Measurements from ENCODE around the gene NOP14. TPM values are rescaled to one million over a fixed set of nuclear protein-coding genes. Genes with fewer than 3 reads are reported as not detected.

The NOP14 gene
- total and polyA plus RNA-seq, 3 donors from 2014 or later = 15.0 to 25.4 (median 17.4) TPM

DNA sequence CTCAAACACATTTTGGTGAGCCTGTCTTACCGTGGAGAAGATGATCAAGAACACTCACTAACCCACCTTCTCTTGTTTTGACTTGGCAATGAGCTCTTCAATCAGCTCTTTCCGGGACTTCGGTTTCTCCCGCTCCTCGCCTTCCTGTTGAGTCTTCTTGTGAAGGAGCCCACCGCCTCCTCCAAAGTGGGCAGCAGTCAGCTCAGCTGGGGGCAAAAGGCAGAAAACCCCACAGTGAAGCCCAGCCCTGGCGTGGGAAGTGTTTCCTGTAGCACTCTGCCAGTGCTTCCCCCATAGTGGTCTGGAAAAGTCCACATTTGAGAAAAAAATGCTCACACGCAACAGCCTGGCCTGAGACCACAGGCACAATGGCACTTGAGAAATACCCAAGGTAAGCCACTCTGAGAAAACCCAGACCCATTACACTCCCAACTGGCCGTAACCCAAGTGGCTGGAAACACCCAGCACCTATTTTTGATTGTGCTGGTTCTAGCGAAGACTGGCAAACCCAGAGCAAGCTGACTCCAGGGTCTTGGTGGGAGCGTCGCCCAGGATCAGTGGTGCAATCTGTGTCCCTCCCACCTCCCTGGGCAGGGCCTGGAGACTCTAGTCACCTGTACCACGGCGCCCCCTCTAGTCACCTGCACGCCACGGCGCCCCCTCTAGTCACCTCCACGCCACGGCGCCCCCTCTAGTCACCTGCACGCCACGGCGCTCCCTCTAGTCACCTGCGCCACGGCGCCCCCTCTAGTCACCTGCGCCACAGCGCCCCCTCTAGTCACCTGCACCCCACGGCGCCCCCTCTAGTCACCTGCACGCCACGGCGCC, 8.6 kb downstream of the NOP14 start:
- no peak for DNase-seq
- TF ChIP-seq, protein P1, sequence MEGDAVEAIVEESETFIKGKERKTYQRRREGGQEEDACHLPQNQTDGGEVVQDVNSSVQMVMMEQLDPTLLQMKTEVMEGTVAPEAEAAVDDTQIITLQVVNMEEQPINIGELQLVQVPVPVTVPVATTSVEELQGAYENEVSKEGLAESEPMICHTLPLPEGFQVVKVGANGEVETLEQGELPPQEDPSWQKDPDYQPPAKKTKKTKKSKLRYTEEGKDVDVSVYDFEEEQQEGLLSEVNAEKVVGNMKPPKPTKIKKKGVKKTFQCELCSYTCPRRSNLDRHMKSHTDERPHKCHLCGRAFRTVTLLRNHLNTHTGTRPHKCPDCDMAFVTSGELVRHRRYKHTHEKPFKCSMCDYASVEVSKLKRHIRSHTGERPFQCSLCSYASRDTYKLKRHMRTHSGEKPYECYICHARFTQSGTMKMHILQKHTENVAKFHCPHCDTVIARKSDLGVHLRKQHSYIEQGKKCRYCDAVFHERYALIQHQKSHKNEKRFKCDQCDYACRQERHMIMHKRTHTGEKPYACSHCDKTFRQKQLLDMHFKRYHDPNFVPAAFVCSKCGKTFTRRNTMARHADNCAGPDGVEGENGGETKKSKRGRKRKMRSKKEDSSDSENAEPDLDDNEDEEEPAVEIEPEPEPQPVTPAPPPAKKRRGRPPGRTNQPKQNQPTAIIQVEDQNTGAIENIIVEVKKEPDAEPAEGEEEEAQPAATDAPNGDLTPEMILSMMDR (IDR thresholded peaks at IDR 0.05) = no peak
- WGBS, 2 donors = 90 to 92% methylated on average over 27 to 30 of the region's 33 CpGs

DNA sequence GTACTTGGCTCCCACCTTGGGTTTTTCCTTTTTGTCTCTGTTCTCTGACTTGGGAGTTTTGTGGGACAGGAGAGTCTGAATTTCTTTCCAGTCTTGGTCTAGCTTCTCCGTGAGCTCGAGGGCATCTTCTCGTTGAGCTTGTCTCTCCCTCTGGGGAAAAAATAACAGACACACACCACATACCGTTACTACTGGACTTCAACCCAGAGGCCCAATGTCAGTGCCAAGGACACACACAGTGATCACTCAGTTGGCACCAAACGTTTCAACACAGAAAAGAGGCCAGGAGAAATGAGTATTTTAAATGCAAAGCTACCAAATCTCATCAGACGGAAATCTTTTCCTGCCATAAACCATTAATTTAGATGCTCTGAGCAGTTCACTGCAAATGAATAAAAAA, 9.7 kb downstream of the NOP14 start:
- H3K9me3 ChIP-seq = no peaks in the 10 kb centered on the region
- H3K36me3 ChIP-seq (ENCODE audit: low read depth, missing control alignments) = no peaks in the 10 kb centered on the region
- no peak for DNase-seq
- H3K27me3 ChIP-seq = no peaks in the 10 kb centered on the region
- TF ChIP-seq, protein P1 (IDR thresholded peaks at IDR 0.05) = no peak
- no peak for TF ChIP-seq POLR2A (IDR thresholded peaks at IDR 0.05)
- H3K4me1 ChIP-seq = no peaks in the 10 kb centered on the region
- WGBS, 2 donors = 54 to 63% methylated on average over 6 of the region's 6 CpGs
- intact Hi-C loops (cut with DNase I; ENCODE audit: low total_unique reads) = no loop called here
- no peak overlapping the region for H3K27ac ChIP-seq
- H3K4me3 ChIP-seq = no peak overlapping the region

More for the DNA sequence above, 8.6 kb downstream of the NOP14 start:
- intact Hi-C loops (cut with DNase I; ENCODE audit: low total_unique reads) = no loop called here
- Histone ChIP-seq H3K4me3 (no peak overlapping the region), H3K9me3 (no peaks in the 10 kb centered on the region), H3K36me3 (ENCODE audit: low read depth, missing control alignments) (no peaks in the 10 kb centered on the region), H3K27me3 (no peaks in the 10 kb centered on the region), H3K27ac (no peak overlapping the region), H3K4me1 (no peaks in the 10 kb centered on the region)

DNA sequence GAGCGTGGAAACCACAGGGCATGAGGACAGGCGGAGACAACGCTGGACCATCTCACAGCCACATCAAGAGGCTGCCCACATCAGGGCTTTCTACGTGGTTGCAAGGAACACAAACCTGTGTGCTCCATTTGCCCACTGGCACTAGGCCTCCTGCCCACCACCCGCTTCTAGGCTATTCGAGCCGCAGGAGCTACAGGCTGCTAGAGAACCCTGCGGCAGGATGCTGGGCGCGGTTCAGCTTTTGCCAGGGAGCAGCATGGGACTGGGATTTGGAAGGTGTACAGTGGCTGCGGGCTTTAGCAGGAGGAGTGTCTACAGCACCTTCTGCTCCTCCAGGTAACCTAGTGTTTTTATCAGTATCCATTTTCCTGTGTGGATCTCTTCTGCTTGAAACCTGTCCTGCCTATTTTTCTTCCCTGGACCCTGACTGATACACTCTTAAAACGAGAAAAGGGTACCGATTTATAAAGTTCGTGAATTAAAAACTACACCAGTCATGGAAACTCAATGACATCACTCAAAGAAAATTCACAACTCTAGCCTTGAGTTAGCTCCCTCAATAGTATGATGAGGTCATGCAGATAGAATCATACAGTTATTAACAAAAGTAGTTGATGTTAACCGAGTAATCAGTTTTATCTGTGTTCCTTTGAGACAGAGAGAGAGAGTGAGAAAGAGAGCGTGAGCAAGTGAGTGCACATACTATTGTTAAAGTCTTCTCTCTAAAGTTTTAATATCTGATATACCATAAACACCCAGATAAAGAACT, 12.8 kb downstream of the NOP14 start:
- H3K9me3 ChIP-seq = no peaks in the 10 kb centered on the region
- WGBS, 2 donors = 83 to 91% methylated on average over 16 of the region's 16 CpGs
- H3K27me3 ChIP-seq = no peaks in the 10 kb centered on the region
- no peak overlapping the region for H3K4me3 ChIP-seq
- intact Hi-C loops (cut with DNase I; ENCODE audit: low total_unique reads) = no loop called here
- no peaks in the 10 kb centered on the region for H3K36me3 ChIP-seq (ENCODE audit: low read depth, missing control alignments)
- no peak for TF ChIP-seq POLR2A (IDR thresholded peaks at IDR 0.05)
- TF ChIP-seq, protein P1 (IDR thresholded peaks at IDR 0.05) = no peak
- H3K27ac ChIP-seq = no peak overlapping the region
- no peak for DNase-seq
- H3K4me1 ChIP-seq = no peaks in the 10 kb centered on the region

DNA sequence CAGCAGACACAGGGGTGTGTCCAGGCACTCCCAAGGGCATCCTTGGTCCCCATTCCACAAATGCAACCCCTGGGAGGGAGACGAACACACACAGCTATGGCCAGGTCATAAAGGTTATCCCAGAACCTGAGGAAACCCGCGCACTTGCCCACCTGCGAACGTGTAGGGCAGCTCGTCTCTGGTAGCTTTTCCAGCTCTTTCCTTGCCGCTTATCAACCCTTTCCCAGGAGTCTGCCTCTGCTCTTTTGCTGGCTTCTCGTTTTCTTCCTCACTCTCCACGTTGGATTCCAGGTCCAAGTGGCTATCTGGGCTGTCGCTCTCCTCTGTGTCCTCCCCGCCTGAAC, 13.5 kb downstream of the NOP14 start:
- H3K27ac ChIP-seq = no peak overlapping the region
- WGBS, 2 donors = 93 to 94% methylated on average over 11 of the region's 11 CpGs
- no peak for TF ChIP-seq POLR2A (IDR thresholded peaks at IDR 0.05)
- TF ChIP-seq, protein P1 (IDR thresholded peaks at IDR 0.05) = no peak
- peaks cover 2% of the 10 kb centered on the region for H3K4me1 ChIP-seq
- intact Hi-C loops (cut with DNase I; ENCODE audit: low total_unique reads) = no loop called here
- no peaks in the 10 kb centered on the region for H3K27me3 ChIP-seq
- DNase-seq = no peak
- no peaks in the 10 kb centered on the region for H3K9me3 ChIP-seq
- H3K4me3 ChIP-seq = no peak overlapping the region
- H3K36me3 ChIP-seq (ENCODE audit: low read depth, missing control alignments) = no peaks in the 10 kb centered on the region

Data from testis (tissue), 3 donors.